K562 (cell line): ENCODE results near the gene FDX1. TPM values are rescaled to one million over a fixed set of nuclear protein-coding genes. Genes with fewer than 3 reads are reported as not detected.

Experiments used
- ATAC-seq: fragments of 200-7000 bp; cut with Tn5 transposase; 3 replicates; pipeline ENCODE4 v1.9.1; 2020; ENCODE audit warnings: moderate library complexity
- BruUV-seq: library from RNA; stranded (reverse); fragments of 400-500 nt; replicated peaks from 2 replicates; lab custom pipeline; 2021; lab: Mats Ljungman, UMichigan
- CTCF ChIA-PET: fragments of 300-600 bp; formaldehyde crosslinking; extraction: SDS; loops from one replicate; lab custom pipeline; 2021; ENCODE audit warnings: low intra/inter-chr PET ratio; lab: Yijun Ruan, JAX
- POLR2A ChIA-PET: fragments of 300-600, 350-650 bp; sonication (Branson Sonifier 250); formaldehyde crosslinking; extraction: SDS; loops from one replicate; lab custom pipeline; 2021; ENCODE audit warnings: antibody characterized with exemption, inconsistent platforms; lab: Yijun Ruan, JAX
- DNase-seq, 4 experiments: peaks; one replicate each; pipeline versions ENCODE4 v3.0.0 to v3.0.0-alpha.2; 2011 to 2018; ENCODE audit warnings: low spot score in 3 of 4, mixed read lengths in 3 of 4; ENCODE audit errors: extremely low read depth in 1 of 4
- FAIRE-seq: peaks from 2 replicates; lab custom pipeline; 2011; peaks lifted over from hg19 to GRCh38; lab: Jason Lieb, UNC
- H2AFZ ChIP-seq: 2 replicates; pipeline ENCODE4 v1.6.0; 2011; ENCODE audit warnings: low read depth, low read length, control low read depth, inconsistent platforms
- H3K27ac ChIP-seq: fragments of 200-600 bp; 3 replicates; pipeline ENCODE4 v1.8.0; 2011; ENCODE audit warnings: low read depth, mild to moderate bottlenecking, control low read depth, inconsistent platforms, low read length, moderate library complexity, mixed read lengths; ENCODE audit errors: extremely low read depth
- H3K27me3 ChIP-seq, 2 experiments: fragments of 300-600 bp in 1 of 2; 2 replicates in 1 of 2; 3 replicates in 1 of 2; pipeline versions ENCODE4 v1.6.0 to v1.8.0; 2011; ENCODE audit warnings: inconsistent platforms in 2 of 2, low read length in 2 of 2, mild to moderate bottlenecking in 1 of 2, mixed read lengths in 1 of 2, moderate library complexity in 1 of 2; ENCODE audit not compliant: control insufficient read depth in 2 of 2, insufficient read depth in 2 of 2
- H3K36me3 ChIP-seq: fragments of 300-600 bp; 3 replicates; pipeline ENCODE4 v1.8.0; 2011; ENCODE audit warnings: mild to moderate bottlenecking, low read length, inconsistent platforms; ENCODE audit not compliant: control insufficient read depth, insufficient read depth
- H3K4me1 ChIP-seq, 2 experiments: fragments of 200-600 bp in 1 of 2; replicated peaks in 1 of 2; 2 replicates in 1 of 2; 3 replicates in 1 of 2; pipeline versions ENCODE4 v1.5.1 to v1.8.0; 2011; ENCODE audit warnings: inconsistent platforms in 2 of 2, low read length in 2 of 2, mild to moderate bottlenecking in 1 of 2, mixed read lengths in 1 of 2, moderate library complexity in 1 of 2; ENCODE audit not compliant: control insufficient read depth in 2 of 2, insufficient read depth in 2 of 2
- H3K4me2 ChIP-seq: 2 replicates; pipeline ENCODE4 v1.6.1; 2011; ENCODE audit warnings: low read length, control low read depth, inconsistent platforms, mixed read lengths; ENCODE audit not compliant: insufficient read depth
- H3K4me3 ChIP-seq: fragments of 200-600 bp; sonication (generic), shearing (Covaris generic); 2 replicates; pipeline ENCODE4 v1.5.1; 2016; ENCODE audit warnings: control low read depth, inconsistent platforms
- H3K79me2 ChIP-seq: fragments of 200-600 bp; 3 replicates; pipeline ENCODE4 v1.8.0; 2011; ENCODE audit warnings: low read length, inconsistent platforms; ENCODE audit not compliant: control insufficient read depth, insufficient read depth
- H3K9ac ChIP-seq, 2 experiments: 2 replicates each; pipeline versions ENCODE4 v1.6.0 to v1.6.1; 2011; ENCODE audit warnings: low read depth in 2 of 2, low read length in 2 of 2, control low read depth in 1 of 2, inconsistent platforms in 1 of 2, mild to moderate bottlenecking in 1 of 2, mixed read lengths in 1 of 2; ENCODE audit not compliant: insufficient read depth in 1 of 2
- H3K9me1 ChIP-seq: one replicate; pipeline ENCODE4 v1.6.0; 2011; ENCODE audit warnings: inconsistent platforms, mild to moderate bottlenecking, low read length, moderate library complexity; ENCODE audit not compliant: control insufficient read depth, insufficient read depth
- H3K9me3 ChIP-seq: replicated peaks from 2 replicates; pipeline ENCODE4 v1.5.1; 2011; ENCODE audit warnings: low read depth, low read length, inconsistent platforms; ENCODE audit not compliant: control insufficient read depth, insufficient read depth
- H4K20me1 ChIP-seq: replicated peaks from 2 replicates; pipeline ENCODE4 v1.6.1; 2011; ENCODE audit warnings: low read length, inconsistent platforms, mixed read lengths; ENCODE audit not compliant: control insufficient read depth, insufficient read depth
- HOXB6 ChIP-seq: fragments of 250-450 bp; sonication (Bioruptor Pico); IDR thresholded peaks from 2 replicates; pipeline ENCODE4 v1.5.1; 2022; ENCODE audit warnings: mild to moderate bottlenecking, borderline replicate concordance
- IRF9 ChIP-seq: fragments of 450-650 bp; IDR thresholded peaks from 2 replicates; pipeline ENCODE4 v1.6.1; 2016; ENCODE audit warnings: missing biosample characterization, missing genetic modification characterization
- JUNB ChIP-seq: fragments of 450-650 bp; formaldehyde crosslinking; conservative IDR thresholded peaks from 2 replicates; pipeline ENCODE4 v1.4.0; 2020; ENCODE audit warnings: mild to moderate bottlenecking
- RFX7 ChIP-seq: fragments of 250-450 bp; sonication (Bioruptor Pico); IDR thresholded peaks from 2 replicates; pipeline ENCODE4 v1.5.1; 2021; ENCODE audit warnings: mild to moderate bottlenecking
- SIRT6 ChIP-seq: IDR thresholded peaks from one replicate; pipeline ENCODE4 v1.6.1; 2012; ENCODE audit warnings: low read depth, mild to moderate bottlenecking, control low read depth, inconsistent platforms, low read length, moderate library complexity
- TGIF2 ChIP-seq: sonication (generic); formaldehyde crosslinking; IDR thresholded peaks from 2 replicates; pipeline ENCODE4 v1.8.1; 2022; ENCODE audit warnings: mild to moderate bottlenecking, missing genetic modification reagents, moderate library complexity
- VEZF1 ChIP-seq: fragments of 200-800 bp; sonication (Bioruptor generic); IDR thresholded peaks from 2 replicates; pipeline ENCODE4 v1.6.1; 2017; ENCODE audit warnings: missing genetic modification characterization, missing compliant biosample characterization
- WGBS: fragments of 100-300 bp; shearing (Covaris generic); methylation state at CpG from one replicate; pipeline ENCODE4 v1.1.6; 2016; ENCODE audit warnings: low coverage, mixed read lengths; ENCODE audit not compliant: insufficient coverage; ENCODE audit errors: missing lambda C conversion rate; 5-methylcytosine and 5-hydroxymethylcytosine counted together
- in situ Hi-C: fragments of 300-500 bp; cut with MboI; formaldehyde crosslinking; loops from 4 replicates; pipeline ENCODE4 v1.15.0; 2018; ENCODE audit warnings: inconsistent platforms, mixed read lengths
- intact Hi-C: fragments of 100-400 bp; cut with micrococcal nuclease; formaldehyde crosslinking; loops from 2 replicates; pipeline ENCODE4 v1.14.2; 2022
- polyA plus RNA-seq, 8 experiments: library from polyadenylated mRNA; depleted of rRNA in 4 of 8; stranded (reverse) in 5 of 8; unstranded in 3 of 8; fragments of >200 nt; fragmentation: Nextera tagmentation in 2 of 8; fragmentation: Illumina TruSeq in 1 of 8; extraction: Ambion mirVana in 2 of 8; extraction: Trizol in 1 of 8; gene quantifications; 2 replicates each; pipeline versions ENCODE4 v1.2.1 to v1.2.3, GENCODE V29; 2011 to 2014; ENCODE audit warnings: inconsistent platforms in 1 of 8, missing spikeins in 1 of 8
- total RNA-seq, 7 experiments: library from RNA; depleted of rRNA in 6 of 7; stranded (reverse); fragments of >200 nt in 6 of 7; fragmentation: Illumina TruSeq in 2 of 7; extraction: Trizol in 2 of 7; gene quantifications; 2 replicates each; pipeline versions ENCODE4 v1.2.1 to v1.2.3, GENCODE V29; 2011 to 2021; ENCODE audit warnings: low replicate concordance in 1 of 7

Gene FDX1
- total and polyA plus RNA-seq, 9 of the 15 experiments (the other 6 are each of a cell fraction or from before 2014, with no cell fraction given): 6.4 to 14.3 (median 11.4) TPM

- TF ChIP-seq HOXB6 (CRISPR knock-in tag): no peak
- no peak for TF ChIP-seq TGIF2
- TF ChIP-seq SIRT6: no peak
- TF ChIP-seq VEZF1 (CRISPR knock-in tag): no peak
These were observed 20.5 kb downstream of the FDX1 start (continued) for GRCh38 chr11:110450246-110450645.

DNA sequence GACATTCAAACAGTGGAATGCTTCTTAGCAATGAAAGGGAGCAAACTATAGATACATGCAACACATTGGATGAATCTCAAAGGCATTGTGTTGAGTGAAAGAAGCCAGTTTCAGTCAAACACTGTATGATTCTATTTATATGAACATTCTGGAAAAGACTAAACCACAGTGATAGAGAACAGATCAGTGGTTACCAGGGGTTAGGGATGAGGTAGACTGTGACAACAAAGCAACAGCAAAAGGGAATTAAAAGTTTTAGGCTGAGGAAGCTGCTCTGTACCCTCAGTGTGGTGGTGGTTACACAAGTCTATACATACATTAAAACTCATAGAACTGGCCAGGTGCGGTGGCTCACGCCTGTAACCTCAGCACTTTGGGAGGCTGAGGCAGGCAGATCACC lies 23.0 kb downstream of the FDX1 start:
- Histone ChIP-seq H4K20me1 (no peaks in the 10 kb centered on the region), H3K4me3 (no peak overlapping the region), H3K9me3 (no peaks in the 10 kb centered on the region), H3K4me2 (no peak overlapping the region), H3K9me1 (no peaks in the 10 kb centered on the region), H2AFZ (no peak overlapping the region), H3K27me3 (no peaks in the 10 kb centered on the region), H3K9ac (no peak overlapping the region), H3K4me1 (no peaks in the 10 kb centered on the region), H3K36me3 (peaks cover 4% of the 10 kb centered on the region; the same call in 1 of the 3 replicates), H3K27ac (no peak overlapping the region), H3K79me2 (no peaks in the 10 kb centered on the region)
- ChIA-PET POLR2A (no interaction called here), CTCF (no interaction called here)
- FAIRE-seq (no peak), ATAC-seq (no peak), DNase-seq (no peak)
- BruUV-seq: no TSS peak
- in situ Hi-C loops: no loop called here
- TF ChIP-seq RFX7 (CRISPR knock-in tag) (no peak), IRF9 (tag) (no peak), JUNB (no peak)
- intact Hi-C loops: no loop called here
- WGBS: 83% methylated on average over 2 of the region's 2 CpGs
